A673 (cell line): ENCODE measurements around the gene ZDHHC22. TPM values are rescaled to one million over a fixed set of nuclear protein-coding genes. Genes with fewer than 3 reads are reported as not detected.

ENCODE experiments used
- BruUV-seq: library from RNA; stranded (reverse); fragments of 400-500 nt; replicated peaks from 2 replicates; lab custom pipeline; 2021; lab: Mats Ljungman, UMichigan
- CTCF ChIA-PET: fragments of 300-600 bp; sonication (Branson Sonifier 250); formaldehyde crosslinking; loops from one replicate; lab custom pipeline; 2022; ENCODE audit warnings: antibody characterized with exemption; lab: Charles Lee
- POLR2A ChIA-PET: fragments of 300-600 bp; sonication (Branson Sonifier 250); formaldehyde crosslinking; loops from one replicate; lab custom pipeline; 2022; ENCODE audit warnings: antibody characterized with exemption; ENCODE audit not compliant: low non-redundant PET; lab: Charles Lee
- DNase-seq: peaks from one replicate; pipeline ENCODE4 v3.0.0-alpha.2; 2015; ENCODE audit warnings: low spot score
- H3K27ac ChIP-seq: fragments of 200-600 bp; sonication (generic); 2 replicates; pipeline ENCODE4 v1.5.1; 2016; ENCODE audit warnings: mixed run types, low read depth, mild to moderate bottlenecking, mixed read lengths, antibody characterized with exemption, low read length; ENCODE audit not compliant: poor library complexity, severe bottlenecking
- H3K27me3 ChIP-seq: fragments of 200-600 bp; sonication (generic); replicated peaks from 2 replicates; pipeline ENCODE4 v1.6.1; 2017; ENCODE audit warnings: mixed run types, low read depth, mild to moderate bottlenecking, mixed read lengths, antibody characterized with exemption, low read length; ENCODE audit not compliant: insufficient read depth, poor library complexity
- H3K36me3 ChIP-seq: fragments of 200-600 bp; sonication (generic); 2 replicates; pipeline ENCODE4 v1.6.1; 2016; ENCODE audit warnings: mixed run types, mild to moderate bottlenecking, mixed read lengths, antibody characterized with exemption, low read length; ENCODE audit not compliant: insufficient read depth, poor library complexity, severe bottlenecking
- H3K4me1 ChIP-seq: fragments of 200-600 bp; sonication (generic); 2 replicates; pipeline ENCODE4 v1.6.1; 2017; ENCODE audit warnings: mixed run types, mild to moderate bottlenecking, mixed read lengths, antibody characterized with exemption, low read length; ENCODE audit not compliant: insufficient read depth, poor library complexity, severe bottlenecking
- H3K4me3 ChIP-seq: fragments of 200-600 bp; sonication (generic); 2 replicates; pipeline ENCODE4 v1.5.1; 2016; ENCODE audit warnings: low read depth, mixed run types, mild to moderate bottlenecking, mixed read lengths, low read length; ENCODE audit not compliant: poor library complexity, severe bottlenecking
- H3K9me3 ChIP-seq: fragments of 200-600 bp; sonication (generic); 2 replicates; pipeline ENCODE4 v1.6.1; 2016; ENCODE audit warnings: mixed run types, low read depth, mild to moderate bottlenecking, mixed read lengths, antibody characterized with exemption, low read length; ENCODE audit not compliant: poor library complexity, severe bottlenecking
- CTCF ChIP-seq: fragments of 300-800, 200-600 bp; sonication (generic); conservative IDR thresholded peaks from 2 replicates; pipeline ENCODE4 v1.5.1; 2017; ENCODE audit warnings: low read depth, mild to moderate bottlenecking, antibody characterized with exemption, low read length, moderate library complexity, mixed read lengths
- EZH2 ChIP-seq: fragments of 200-600 bp; sonication (generic); IDR thresholded peaks from 2 replicates; pipeline ENCODE4 v1.6.1; 2017; ENCODE audit warnings: borderline replicate concordance, low read depth, mild to moderate bottlenecking, mixed read lengths, antibody characterized with exemption, low read length; ENCODE audit not compliant: poor library complexity, severe bottlenecking
- intact Hi-C: fragments of 100-400 bp; cut with micrococcal nuclease; formaldehyde crosslinking; loops from one replicate; pipeline ENCODE4 v1.10.0; 2022; ENCODE audit not compliant: unreplicated experiment
- total RNA-seq: library from RNA; stranded (reverse); gene quantifications from 2 replicates; pipeline ENCODE4 v1.2.3, GENCODE V29; 2021

Gene ZDHHC22
- total RNA-seq, 1 experiment from 2014 or later: 0.60 TPM

GRCh38 chr14:77087631-77088030 lies 54.0 kb downstream of the ZDHHC22 start:
- H3K4me1 ChIP-seq: no peaks in the 10 kb centered on the region
- no peaks in the 10 kb centered on the region for H3K36me3 ChIP-seq
- no peak for DNase-seq
- BruUV-seq: no TSS peak
- ChIA-PET CTCF (no interaction called here), POLR2A (no interaction called here)
- H3K27ac ChIP-seq: no peak overlapping the region
- H3K4me3 ChIP-seq: no peak overlapping the region
- peaks cover 13% of the 10 kb centered on the region for H3K9me3 ChIP-seq
- TF ChIP-seq EZH2 (no peak), CTCF (no peak)
- H3K27me3 ChIP-seq: no peaks in the 10 kb centered on the region
- intact Hi-C loops: no loop called here

GRCh38 chr14:77086951-77087350 lies 54.6 kb downstream of the ZDHHC22 start:
- H3K36me3 ChIP-seq: no peaks in the 10 kb centered on the region
- BruUV-seq: no TSS peak
- peaks cover 11% of the 10 kb centered on the region for H3K9me3 ChIP-seq
- intact Hi-C loops: no loop called here
- ChIA-PET CTCF (interaction anchor here (1.1 kb wide), 1 partner anchor 17 kb away, joined by 6 read pairs; no protein-coding TSS in a partner anchor), POLR2A (no interaction called here)
- no peak for TF ChIP-seq EZH2
- no peak for TF ChIP-seq CTCF
- H3K4me3 ChIP-seq: no peak overlapping the region
- DNase-seq: no peak
- H3K4me1 ChIP-seq: no peaks in the 10 kb centered on the region
- H3K27me3 ChIP-seq: no peaks in the 10 kb centered on the region
- no peak overlapping the region for H3K27ac ChIP-seq

- DNase-seq: no peak
- H3K9me3 ChIP-seq: peaks cover 3% of the 10 kb centered on the region
Measured at GRCh38 chr14:77086017-77086727, 55.4 kb downstream of the ZDHHC22 start.

More at GRCh38 chr14:77086017-77086727, 55.4 kb downstream of the ZDHHC22 start:
- ChIA-PET POLR2A (interaction anchor here (0.6 kb wide), 1 partner anchor 50 kb away, joined by 4 read pairs; no protein-coding TSS in a partner anchor), CTCF (interaction anchor here (0.6 to 1.1 kb wide), 4 partner anchors 16 to 214 kb away, joined by 3 to 11 read pairs (median 5); no protein-coding TSS in a partner anchor)
- no peak for TF ChIP-seq EZH2
- no peak for TF ChIP-seq CTCF
- H3K36me3 ChIP-seq: no peaks in the 10 kb centered on the region
- H3K4me3 ChIP-seq: no peak overlapping the region
- no peaks in the 10 kb centered on the region for H3K27me3 ChIP-seq
- no peaks in the 10 kb centered on the region for H3K4me1 ChIP-seq
- no peak overlapping the region for H3K27ac ChIP-seq
- intact Hi-C loops: no loop called here
- BruUV-seq: no TSS peak
